Esophagus squamous epithelium (tissue), 5 donors: ENCODE measurements around the gene LINGO4. TPM values are rescaled to one million over a fixed set of nuclear protein-coding genes. Genes with fewer than 3 reads are reported as not detected.

Experiments used
- DNase-seq: peaks from one replicate; lab custom pipeline; 2025; lab: John Stamatoyannopoulos, UW
- H3K27ac ChIP-seq, 4 donors: fragments of 200-600 bp; sonication (generic); one replicate each; pipeline ENCODE4 v1.5.1; 2016 to 2019; ENCODE audit warnings: mild to moderate bottlenecking in 1 of 4
- H3K27me3 ChIP-seq, 4 donors: fragments of 200-600 bp; sonication (generic); 1 replicate in 3 of 4; 2 replicates in 1 of 4; pipeline versions ENCODE4 v1.5.1 to v1.6.0; 2017 to 2021; ENCODE audit warnings: antibody characterized with exemption in 1 of 4
- H3K36me3 ChIP-seq, 3 donors: fragments of 200-600 bp; sonication (generic); one replicate each; pipeline ENCODE4 v1.5.1; 2016 to 2019
- H3K4me1 ChIP-seq, 3 donors: fragments of 200-600 bp; sonication (generic); one replicate each; pipeline ENCODE4 v1.5.1; 2017 to 2019
- H3K4me3 ChIP-seq, 4 donors: fragments of 200-600 bp; sonication (generic); 1 replicate in 3 of 4; 2 replicates in 1 of 4; pipeline ENCODE4 v1.5.1; 2016 to 2019; ENCODE audit warnings: mild to moderate bottlenecking in 2 of 4, moderate library complexity in 1 of 4
- H3K9me3 ChIP-seq, 3 donors: fragments of 200-600 bp; sonication (generic); one replicate each; pipeline ENCODE4 v1.5.1; 2016 to 2019
- POLR2A ChIP-seq, 4 donors: fragments of 450-650 bp; IDR thresholded peaks; one replicate each; pipeline ENCODE4 v1.6.1; 2017; ENCODE audit warnings: antibody characterized with exemption in 4 of 4, mild to moderate bottlenecking in 4 of 4, moderate library complexity in 3 of 4
- WGBS, 2 donors: methylation state at CpG; one replicate each; pipeline ENCODE4 v1.1.5; 2018; 5-methylcytosine and 5-hydroxymethylcytosine counted together
- intact Hi-C: fragments of 100-400 bp; cut with DNase I; formaldehyde crosslinking; loops from one replicate; pipeline ENCODE4 v1.15.0; 2022
- total RNA-seq, 4 donors: library from RNA; depleted of rRNA; stranded (reverse); fragments of >200 nt; gene quantifications; one replicate each; pipeline ENCODE4 v1.1.0, GENCODE V29; 2016
- TF ChIP-seq, protein P1 (sequence below), 6 experiments: fragments of 450-650 bp in 4 of 6; fragments of 200-600 bp in 2 of 6; sonication (generic) in 2 of 6; IDR thresholded peaks; one replicate each; pipeline ENCODE4 v1.5.1; 2016 to 2019; ENCODE audit warnings: antibody characterized with exemption in 6 of 6, mild to moderate bottlenecking in 4 of 6, moderate library complexity in 4 of 6
- donor health status: DM: yes; HTN: yes; CAD: no.

The LINGO4 gene
- total RNA-seq, 4 donors from 2014 or later, result 0.19 TPM; not detected in 3

DNA sequence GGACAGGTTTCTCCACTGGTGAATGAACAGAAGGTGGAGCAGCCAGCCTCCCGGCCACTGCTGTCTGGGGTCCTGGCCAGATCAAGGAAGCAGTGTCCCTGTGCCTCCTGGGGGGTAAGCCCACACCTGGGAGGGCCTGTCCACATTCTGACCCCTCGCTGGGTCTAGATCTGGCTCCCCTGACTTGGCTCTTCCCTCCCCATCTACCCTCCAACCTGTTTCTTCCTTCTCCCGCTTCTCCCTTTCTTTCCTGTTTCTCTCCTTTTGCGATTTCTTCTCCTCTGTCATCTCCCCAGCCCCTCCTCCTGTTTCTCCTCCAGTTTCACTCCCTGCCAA is 26.0 kb upstream of the LINGO4 start:
- no peak for DNase-seq
- Histone ChIP-seq H3K36me3 (no peaks in the 10 kb centered on the region), H3K4me3 (peak overlapping the region; percentile 13 to 58 (median 41)), H3K27ac (peak overlapping the region; percentile 45 to 78 (median 64)), H3K4me1 (peaks cover 14 to 60% (median 16%) of the 10 kb centered on the region in 3 donors), H3K9me3 (no peaks in the 10 kb centered on the region), H3K27me3 (no peaks in the 10 kb centered on the region)
- WGBS, 2 donors, result 52 to 66% methylated on average over 3 to 4 of the region's 4 CpGs
- TF ChIP-seq, protein P1, sequence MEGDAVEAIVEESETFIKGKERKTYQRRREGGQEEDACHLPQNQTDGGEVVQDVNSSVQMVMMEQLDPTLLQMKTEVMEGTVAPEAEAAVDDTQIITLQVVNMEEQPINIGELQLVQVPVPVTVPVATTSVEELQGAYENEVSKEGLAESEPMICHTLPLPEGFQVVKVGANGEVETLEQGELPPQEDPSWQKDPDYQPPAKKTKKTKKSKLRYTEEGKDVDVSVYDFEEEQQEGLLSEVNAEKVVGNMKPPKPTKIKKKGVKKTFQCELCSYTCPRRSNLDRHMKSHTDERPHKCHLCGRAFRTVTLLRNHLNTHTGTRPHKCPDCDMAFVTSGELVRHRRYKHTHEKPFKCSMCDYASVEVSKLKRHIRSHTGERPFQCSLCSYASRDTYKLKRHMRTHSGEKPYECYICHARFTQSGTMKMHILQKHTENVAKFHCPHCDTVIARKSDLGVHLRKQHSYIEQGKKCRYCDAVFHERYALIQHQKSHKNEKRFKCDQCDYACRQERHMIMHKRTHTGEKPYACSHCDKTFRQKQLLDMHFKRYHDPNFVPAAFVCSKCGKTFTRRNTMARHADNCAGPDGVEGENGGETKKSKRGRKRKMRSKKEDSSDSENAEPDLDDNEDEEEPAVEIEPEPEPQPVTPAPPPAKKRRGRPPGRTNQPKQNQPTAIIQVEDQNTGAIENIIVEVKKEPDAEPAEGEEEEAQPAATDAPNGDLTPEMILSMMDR (IDR thresholded peaks at IDR 0.05), result no peak
- no peak for TF ChIP-seq POLR2A (IDR thresholded peaks at IDR 0.05)
- intact Hi-C loops, result no loop called here

DNA sequence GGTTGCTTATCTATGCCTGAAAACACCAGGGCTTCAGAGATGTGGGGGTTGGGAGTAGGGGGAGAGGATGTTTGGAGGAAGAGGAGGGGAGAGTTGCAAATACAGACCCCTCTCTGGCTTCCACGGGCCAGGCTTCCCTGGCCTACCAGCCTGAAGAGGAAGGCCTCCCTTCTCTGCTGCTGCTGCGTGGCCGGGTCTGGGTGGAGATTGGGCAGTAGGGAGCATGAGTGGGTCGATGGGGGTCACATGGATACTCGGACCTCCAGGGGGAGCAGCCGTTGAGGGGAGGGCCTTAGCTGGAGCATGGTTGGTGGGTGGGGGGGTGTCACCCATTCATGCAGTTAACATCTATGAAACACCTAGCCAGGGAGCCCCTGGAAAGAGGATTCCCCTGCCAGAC is 24.8 kb upstream of the LINGO4 start:
- H3K36me3 ChIP-seq, result no peaks in the 10 kb centered on the region
- no peaks in the 10 kb centered on the region for H3K9me3 ChIP-seq
- intact Hi-C loops, result no loop called here
- peaks cover 0 to 7% (median 0%) of the 10 kb centered on the region in 4 donors for H3K27me3 ChIP-seq
- peak overlapping the region in 2 of 4 donors; percentile 31 to 36 for H3K27ac ChIP-seq
- H3K4me3 ChIP-seq, result no peak overlapping the region
- no peak for TF ChIP-seq POLR2A (IDR thresholded peaks at IDR 0.05)
- TF ChIP-seq, protein P1 (IDR thresholded peaks at IDR 0.05), result no peak
- H3K4me1 ChIP-seq, result peaks cover 14 to 60% (median 16%) of the 10 kb centered on the region in 3 donors
- no peak for DNase-seq
- 57 to 69% methylated on average over 2 to 4 of the region's 6 CpGs for WGBS, 2 donors

DNA sequence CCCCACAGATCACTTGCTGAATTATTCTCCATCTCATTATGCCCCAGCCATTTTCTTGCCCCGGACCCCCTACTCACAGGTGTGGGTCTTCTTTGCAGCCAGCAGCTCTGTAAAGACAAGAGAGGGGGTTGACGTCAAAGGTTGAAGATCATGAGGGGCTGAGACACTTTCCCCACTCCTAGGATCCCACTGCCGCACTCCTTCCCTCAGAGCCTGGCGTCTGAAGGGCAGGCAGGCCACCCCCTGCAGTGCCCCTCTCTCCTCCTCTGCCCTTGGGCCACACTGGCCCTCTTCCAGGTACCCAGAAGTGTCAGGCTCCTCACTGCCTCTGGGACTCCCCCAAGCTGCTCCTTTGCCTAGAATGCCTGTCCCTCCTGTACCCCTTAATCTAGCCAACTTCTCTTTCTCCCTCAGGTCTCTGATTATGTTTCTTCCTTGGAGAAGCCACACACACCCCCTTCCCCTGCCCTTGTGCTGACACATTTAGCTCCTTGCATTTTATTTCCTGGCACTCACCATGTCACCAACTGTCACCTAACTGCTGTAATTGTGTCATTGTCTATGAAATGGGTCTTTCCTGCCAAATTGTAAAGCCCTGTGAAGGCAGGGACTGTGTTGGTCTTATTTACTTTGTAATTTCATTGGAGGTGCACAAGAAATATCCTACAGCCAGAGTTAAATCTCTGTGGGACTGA is 24.3 kb upstream of the LINGO4 start:
- DNase-seq, result no peak
- intact Hi-C loops, result no loop called here
- peaks cover 0 to 7% (median 0%) of the 10 kb centered on the region in 4 donors for H3K27me3 ChIP-seq
- no peaks in the 10 kb centered on the region for H3K36me3 ChIP-seq
- 35 to 41% methylated on average over 3 to 4 of the region's 4 CpGs for WGBS, 2 donors
- H3K4me1 ChIP-seq, result peaks cover 14 to 60% (median 16%) of the 10 kb centered on the region in 3 donors
- TF ChIP-seq POLR2A (IDR thresholded peaks at IDR 0.05), result no peak
- TF ChIP-seq, protein P1 (IDR thresholded peaks at IDR 0.05), result no peak
- peak overlapping the region in 3 of 4 donors; percentile 7 to 70 (median 36) for H3K27ac ChIP-seq
- H3K9me3 ChIP-seq, result no peaks in the 10 kb centered on the region
- no peak overlapping the region for H3K4me3 ChIP-seq

DNA sequence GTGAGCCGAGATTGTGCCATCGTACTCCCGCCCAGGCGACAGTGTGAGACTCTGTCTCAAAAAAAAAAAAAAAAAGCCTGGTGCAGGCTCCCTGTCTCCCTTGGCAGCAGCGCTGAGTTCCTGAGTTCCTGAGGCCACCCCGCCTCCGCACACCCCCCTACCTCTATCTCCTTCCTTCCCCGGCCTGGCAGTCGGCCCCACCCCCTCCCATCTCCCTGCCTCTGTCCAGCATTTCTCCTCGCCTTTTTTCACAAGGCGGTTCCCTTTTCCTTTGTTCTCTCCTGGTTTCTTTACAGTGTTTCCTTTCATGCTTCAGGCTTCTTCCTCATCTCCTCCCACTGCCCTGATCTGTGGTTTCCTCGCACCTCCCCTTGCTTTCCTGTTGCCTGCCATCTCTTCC is 23.7 kb upstream of the LINGO4 start:
- intact Hi-C loops, result no loop called here
- no peak for DNase-seq
- Histone ChIP-seq H3K36me3 (no peaks in the 10 kb centered on the region), H3K4me3 (no peak overlapping the region), H3K9me3 (no peaks in the 10 kb centered on the region), H3K4me1 (peaks cover 14 to 60% (median 16%) of the 10 kb centered on the region in 3 donors), H3K27ac (peak overlapping the region in 2 of 4 donors; percentile 36 to 70), H3K27me3 (peaks cover 0 to 7% (median 0%) of the 10 kb centered on the region in 4 donors)
- TF ChIP-seq, protein P1 (IDR thresholded peaks at IDR 0.05), result no peak
- TF ChIP-seq POLR2A (IDR thresholded peaks at IDR 0.05), result no peak
- WGBS, 2 donors, result 5 to 6% methylated on average over 10 to 12 of the region's 12 CpGs

DNA sequence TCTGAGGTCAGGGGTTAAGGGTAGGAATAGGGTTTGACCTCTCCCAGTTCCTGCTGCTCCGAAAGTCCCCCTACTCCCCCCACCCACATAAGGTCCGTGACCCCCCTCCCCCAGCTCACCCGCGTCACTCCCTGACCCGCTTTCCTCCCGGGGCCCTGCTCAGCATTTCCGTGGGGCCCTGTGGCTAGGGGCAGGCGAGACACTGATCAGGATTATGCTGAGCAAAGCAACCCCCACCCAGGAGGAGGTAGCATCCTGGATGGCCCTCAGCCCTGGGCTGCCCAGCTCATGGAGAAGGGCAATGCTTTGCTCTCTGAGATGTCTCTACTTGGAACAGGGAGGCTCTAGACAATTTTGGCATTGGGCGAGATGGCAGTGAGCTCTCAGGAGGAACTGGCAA is 22.6 kb upstream of the LINGO4 start:
- no peaks in the 10 kb centered on the region for H3K36me3 ChIP-seq
- H3K4me3 ChIP-seq, result no peak overlapping the region
- no peak for TF ChIP-seq POLR2A (IDR thresholded peaks at IDR 0.05)
- TF ChIP-seq, protein P1 (IDR thresholded peaks at IDR 0.05), result no peak
- peaks cover 0 to 12% (median 0%) of the 10 kb centered on the region in 4 donors for H3K27me3 ChIP-seq
- 67% methylated on average over 2 of the region's 9 CpGs; no CpG with 5 or more reads in 1 of the 2 donors for WGBS, 2 donors
- no peaks in the 10 kb centered on the region for H3K9me3 ChIP-seq
- intact Hi-C loops, result no loop called here
- no peak for DNase-seq
- H3K27ac ChIP-seq, result peak overlapping the region in 1 of 4 donors; percentile 21
- peaks cover 14 to 50% (median 16%) of the 10 kb centered on the region in 3 donors for H3K4me1 ChIP-seq
